HepG2 (cell line): ENCODE measurements around the gene HLF. TPM values are rescaled to one million over a fixed set of nuclear protein-coding genes. Genes with fewer than 3 reads are reported as not detected.

Experiments used
- AGO2 ChIP-seq: fragments of 200-400 bp; formaldehyde crosslinking; optimal IDR thresholded peaks from 2 replicates; pipeline ENCODE3; 2017; ENCODE audit warnings: mild to moderate bottlenecking, low read depth, low read length, moderate library complexity
- ARNT2 ChIP-seq: sonication (generic); formaldehyde crosslinking; IDR thresholded peaks from 2 replicates; pipeline ENCODE4 v1.8.0; 2022; ENCODE audit warnings: mild to moderate bottlenecking, low read depth, missing genetic modification reagents, moderate library complexity
- BATF2 ChIP-seq: sonication (generic); formaldehyde crosslinking; IDR thresholded peaks from 2 replicates; pipeline ENCODE4 v1.8.0; 2022; ENCODE audit warnings: mild to moderate bottlenecking, missing genetic modification reagents, moderate library complexity
- EHMT2 ChIP-seq: fragments of 200-600 bp; sonication (generic); IDR thresholded peaks from 2 replicates; pipeline ENCODE4 v1.7.0; 2017; ENCODE audit warnings: antibody characterized with exemption, low read depth, low read length, borderline replicate concordance
- FIP1L1 ChIP-seq: fragments of 200-400 bp; formaldehyde crosslinking; IDR thresholded peaks from 2 replicates; pipeline ENCODE4 v1.6.1; 2018; ENCODE audit warnings: low read depth, mild to moderate bottlenecking, low read length, moderate library complexity, borderline replicate concordance; ENCODE audit not compliant: insufficient read depth
- GTF2F1 ChIP-seq: fragments of 150-350 bp; IDR thresholded peaks from 2 replicates; pipeline ENCODE4 v1.6.1; 2014; ENCODE audit warnings: low read length
- KDM3A ChIP-seq: IDR thresholded peaks from 2 replicates; pipeline ENCODE4 v1.6.1; 2018; ENCODE audit warnings: low read depth, missing compliant biosample characterization
- MXI1 ChIP-seq: IDR thresholded peaks from 3 replicates; pipeline ENCODE4 v1.6.1; 2012; ENCODE audit warnings: low read depth, low read length, inconsistent platforms, borderline replicate concordance
- NCOA2 ChIP-seq: sonication (generic); formaldehyde crosslinking; IDR thresholded peaks from 2 replicates; pipeline ENCODE4 v1.8.0; 2022; ENCODE audit warnings: inconsistent platforms
- NPAS2 ChIP-seq: sonication (generic); formaldehyde crosslinking; IDR thresholded peaks from 2 replicates; pipeline ENCODE4 v1.8.0; 2022; ENCODE audit warnings: mild to moderate bottlenecking, missing genetic modification reagents, borderline replicate concordance
- NR0B2 ChIP-seq: sonication (generic); formaldehyde crosslinking; IDR thresholded peaks from 2 replicates; pipeline ENCODE4 v1.4.0; 2020; ENCODE audit warnings: mild to moderate bottlenecking, missing genetic modification reagents
- NR2F1 ChIP-seq, 2 experiments: fragments of 450-650 bp in 1 of 2; formaldehyde crosslinking in 1 of 2; IDR thresholded peaks; 2 replicates each; pipeline versions ENCODE4 v1.5.0 to v1.6.1; 2016 to 2020; ENCODE audit warnings: mild to moderate bottlenecking in 1 of 2, missing compliant biosample characterization in 1 of 2, missing genetic modification reagents in 1 of 2, moderate library complexity in 1 of 2
- PLSCR1 ChIP-seq: sonication (generic); formaldehyde crosslinking; IDR thresholded peaks from 2 replicates; pipeline ENCODE4 v1.5.0; 2020; ENCODE audit warnings: missing genetic modification reagents, mild to moderate bottlenecking, borderline replicate concordance
- PPARG ChIP-seq: conservative IDR thresholded peaks from 2 replicates; pipeline ENCODE4 v1.6.1; 2016; ENCODE audit warnings: missing biosample characterization, missing genetic modification reagents
- SMAD1 ChIP-seq: sonication (generic); formaldehyde crosslinking; IDR thresholded peaks from 2 replicates; pipeline ENCODE4 v1.4.0; 2020; ENCODE audit warnings: missing genetic modification reagents, low read depth, mild to moderate bottlenecking, borderline replicate concordance
- SRSF9 ChIP-seq: fragments of 200-400 bp; formaldehyde crosslinking; IDR thresholded peaks from 2 replicates; pipeline ENCODE4 v1.6.1; 2018; ENCODE audit warnings: borderline replicate concordance, mild to moderate bottlenecking, low read depth, low read length; ENCODE audit not compliant: insufficient read depth, poor library complexity, severe bottlenecking
- TMF1 ChIP-seq: sonication (generic); formaldehyde crosslinking; IDR thresholded peaks from 2 replicates; pipeline ENCODE4 v1.8.1; 2022; ENCODE audit warnings: low read depth, missing genetic modification reagents
- ZFP37 ChIP-seq: sonication (generic); formaldehyde crosslinking; IDR thresholded peaks from 2 replicates; pipeline ENCODE4 v1.4.0; 2020; ENCODE audit warnings: missing genetic modification reagents, borderline replicate concordance
- ZNF136 ChIP-seq: sonication (generic); formaldehyde crosslinking; IDR thresholded peaks from 2 replicates; pipeline ENCODE4 v1.8.1; 2022; ENCODE audit warnings: low read depth, mild to moderate bottlenecking, moderate library complexity, missing genetic modification reagents
- ZNF230 ChIP-seq: sonication (generic); formaldehyde crosslinking; IDR thresholded peaks from 2 replicates; pipeline ENCODE4 v1.4.0; 2020; ENCODE audit warnings: mild to moderate bottlenecking, missing genetic modification reagents
- ZNF234 ChIP-seq: sonication (generic); formaldehyde crosslinking; conservative IDR thresholded peaks from 2 replicates; pipeline ENCODE4 v1.5.1; 2020; ENCODE audit warnings: mild to moderate bottlenecking, missing genetic modification reagents
- ZNF292 ChIP-seq: sonication (generic); formaldehyde crosslinking; IDR thresholded peaks from 2 replicates; pipeline ENCODE4 v1.8.1; 2022; ENCODE audit warnings: mild to moderate bottlenecking, low read depth, missing genetic modification reagents, borderline replicate concordance
- ZNF552 ChIP-seq: sonication (generic); formaldehyde crosslinking; IDR thresholded peaks from 2 replicates; pipeline ENCODE4 v1.9.0; 2022; ENCODE audit warnings: missing genetic modification reagents, mild to moderate bottlenecking, borderline replicate concordance
- ZNF556 ChIP-seq: sonication (generic); formaldehyde crosslinking; IDR thresholded peaks from 2 replicates; pipeline ENCODE4 v1.4.0; 2020; ENCODE audit warnings: mild to moderate bottlenecking, missing genetic modification reagents, borderline replicate concordance
- ZNF737 ChIP-seq: sonication (generic); formaldehyde crosslinking; IDR thresholded peaks from 2 replicates; pipeline ENCODE4 v1.5.0; 2020; ENCODE audit warnings: missing genetic modification reagents, mild to moderate bottlenecking, borderline replicate concordance
- ZXDC ChIP-seq: sonication (generic); formaldehyde crosslinking; IDR thresholded peaks from 2 replicates; pipeline ENCODE4 v1.5.0; 2020; ENCODE audit warnings: mild to moderate bottlenecking, missing genetic modification reagents
- polyA plus RNA-seq, 8 experiments: library from polyadenylated mRNA; depleted of rRNA in 3 of 8; stranded (reverse) in 7 of 8; unstranded in 1 of 8; fragments of >200 nt; fragmentation: Illumina TruSeq in 4 of 8; extraction: Trizol in 4 of 8; gene quantifications; 2 replicates each; pipeline versions ENCODE4 v1.2.1 to v1.2.3, GENCODE V29; 2011 to 2016; ENCODE audit warnings: low read depth in 4 of 8, missing spikeins in 1 of 8, mixed read lengths in 1 of 8; ENCODE audit not compliant: insufficient read depth in 1 of 8
- total RNA-seq, 5 experiments: library from RNA; depleted of rRNA; stranded (reverse); fragments of >200 nt; fragmentation: Illumina TruSeq; extraction: Trizol; gene quantifications; 2 replicates each; pipeline ENCODE4 v1.2.3, GENCODE V29; 2016; ENCODE audit warnings: low read depth in 1 of 5

HLF gene
- total and polyA plus RNA-seq, 2 of the 13 experiments (the other 11 are each of a cell fraction or from before 2014, with no cell fraction given): 202 to 346 TPM

GRCh38 chr17:55330344-55330933 is 65.7 kb downstream of the HLF start (continued):
- no peak for TF ChIP-seq PPARG (CRISPR knock-in tag)
- no peak for TF ChIP-seq ZNF737 (CRISPR knock-in tag)
- no peak for TF ChIP-seq GTF2F1
- TF ChIP-seq SMAD1 (CRISPR knock-in tag): no peak
- no peak for TF ChIP-seq TMF1 (CRISPR knock-in tag)
- TF ChIP-seq ZNF230: no peak
- TF ChIP-seq MXI1: no peak
- no peak for TF ChIP-seq ARNT2 (CRISPR knock-in tag)
- no peak for TF ChIP-seq NR0B2 (CRISPR knock-in tag)
- TF ChIP-seq BATF2 (CRISPR knock-in tag): no peak
- no peak for TF ChIP-seq ZNF136
- TF ChIP-seq KDM3A (CRISPR knock-in tag): no peak
- TF ChIP-seq ZNF292 (CRISPR knock-in tag): no peak
- peak; percentile 55; the same call in 1 of the 2 replicates for TF ChIP-seq EHMT2
- no peak for TF ChIP-seq AGO2
- no peak for TF ChIP-seq ZNF234 (CRISPR knock-in tag)
- peak in 1 of 2 experiments; percentile 67; a peak in 1 of 4 replicates for TF ChIP-seq NR2F1 (CRISPR knock-in tag; IDR thresholded peaks at IDR 0.05)
- TF ChIP-seq ZNF556 (CRISPR knock-in tag): no peak
- TF ChIP-seq NCOA2 (CRISPR knock-in tag): 0 out of 2 replicates have a peak, but pooled peaks have one; percentile 18
- TF ChIP-seq ZXDC (CRISPR knock-in tag): no peak
- no peak for TF ChIP-seq PLSCR1 (CRISPR knock-in tag)
- TF ChIP-seq FIP1L1: no peak
- no peak for TF ChIP-seq ZNF552 (CRISPR knock-in tag)
- TF ChIP-seq NPAS2 (CRISPR knock-in tag): no peak
- no peak for TF ChIP-seq ZFP37 (CRISPR knock-in tag)
- no peak for TF ChIP-seq SRSF9
